ENCODE data around the gene GALNT13. TPM values are rescaled to one million over a fixed set of nuclear protein-coding genes. Genes with fewer than 3 reads are reported as not detected.

GALNT13 gene
- total and polyA plus RNA-seq, 5 experiments from 2014 or later, result not detected

GRCh38 chr2:154324601-154325000 lies 452.9 kb downstream of the GALNT13 start:
- Mint-ChIP-seq H3K9me3 (peaks cover 0 to 18% (median 0%) of the 10 kb centered on the region in 9 donors), H3K27me3 (peaks cover 0 to 2% (median 0%) of the 10 kb centered on the region in 5 donors), H3K36me3 (no peaks in the 10 kb centered on the region), H3K4me1 (no peaks in the 10 kb centered on the region), H3K4me3 (no peak overlapping the region), H3K27ac (no peak overlapping the region)
- POLR2A ChIA-PET, result no interaction called here
- ATAC-seq (no peak), DNase-seq (no peak)

GRCh38 chr2:154329510-154329909 lies 457.8 kb downstream of the GALNT13 start:
- no peak for ATAC-seq
- POLR2A ChIA-PET, result no interaction called here
- no peak overlapping the region for H3K27ac Mint-ChIP-seq
- H3K27me3 Mint-ChIP-seq, result peaks cover 0 to 1% (median 0%) of the 10 kb centered on the region in 5 donors
- H3K4me1 Mint-ChIP-seq, result no peaks in the 10 kb centered on the region
- DNase-seq, result no peak
- peaks cover 0 to 7% (median 0%) of the 10 kb centered on the region in 9 donors for H3K9me3 Mint-ChIP-seq
- H3K36me3 Mint-ChIP-seq, result no peaks in the 10 kb centered on the region
- H3K4me3 Mint-ChIP-seq, result no peak overlapping the region

DNA sequence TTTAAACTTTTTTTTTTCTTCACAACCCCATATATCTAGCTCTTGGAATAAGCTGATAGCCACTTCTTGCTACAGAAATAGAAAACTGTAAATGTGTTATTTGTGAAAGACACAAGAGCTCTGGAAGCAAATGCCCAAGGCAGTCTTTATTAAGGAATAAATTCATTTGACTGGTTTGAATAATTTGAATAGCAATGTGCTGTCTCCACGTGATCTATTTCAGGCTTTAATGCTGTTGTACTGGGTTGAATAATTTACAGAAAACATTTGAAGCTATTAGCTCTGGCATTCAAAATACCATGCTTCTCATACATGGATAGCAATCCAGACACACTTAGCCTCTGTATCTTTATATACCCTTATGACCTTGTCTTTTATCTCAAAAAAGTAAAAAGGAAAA lies 460.1 kb downstream of the GALNT13 start:
- no peaks in the 10 kb centered on the region for H3K36me3 Mint-ChIP-seq
- peaks cover 0 to 7% (median 0%) of the 10 kb centered on the region in 9 donors for H3K9me3 Mint-ChIP-seq
- no peaks in the 10 kb centered on the region for H3K4me1 Mint-ChIP-seq
- DNase-seq (no peak), ATAC-seq (no peak)
- H3K27ac Mint-ChIP-seq, result no peak overlapping the region
- POLR2A ChIA-PET, result no interaction called here
- no peaks in the 10 kb centered on the region for H3K27me3 Mint-ChIP-seq
- no peak overlapping the region for H3K4me3 Mint-ChIP-seq

GRCh38 chr2:154336201-154336600 lies 464.5 kb downstream of the GALNT13 start:
- DNase-seq (no peak), ATAC-seq (no peak)
- Mint-ChIP-seq H3K36me3 (no peaks in the 10 kb centered on the region), H3K4me1 (no peaks in the 10 kb centered on the region), H3K9me3 (no peaks in the 10 kb centered on the region), H3K4me3 (no peak overlapping the region), H3K27me3 (no peaks in the 10 kb centered on the region), H3K27ac (no peak overlapping the region)
- POLR2A ChIA-PET, result no interaction called here

DNA sequence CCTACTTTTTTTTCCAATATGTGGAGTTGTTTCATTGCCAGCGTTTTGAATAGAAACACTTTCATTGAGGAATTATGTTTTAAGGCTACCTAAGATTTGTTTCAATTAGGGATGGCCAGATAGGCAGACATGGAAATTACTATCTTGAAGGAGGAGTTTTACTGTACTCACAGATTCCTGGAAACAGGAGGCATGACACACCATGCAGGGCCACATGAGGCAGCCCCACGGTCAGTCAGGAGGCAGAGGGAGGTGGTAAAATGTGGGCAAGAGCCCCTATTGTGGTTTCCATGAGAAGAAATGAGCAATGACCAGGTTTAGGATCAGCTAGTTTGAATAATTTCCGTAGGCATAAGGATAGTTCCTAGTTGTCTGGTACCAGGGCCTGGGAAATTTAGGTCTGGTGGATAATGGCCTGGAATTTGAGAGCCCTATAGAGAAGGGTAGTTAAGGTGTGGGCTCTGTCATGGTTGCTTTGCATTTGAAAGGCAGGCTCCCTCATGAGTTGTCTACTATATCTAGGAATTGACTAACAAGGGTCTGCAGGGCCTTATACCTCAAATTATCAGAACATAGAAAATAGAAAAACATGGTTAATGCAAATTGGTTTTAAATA lies 466.7 kb downstream of the GALNT13 start:
- Mint-ChIP-seq H3K4me3 (no peak overlapping the region), H3K4me1 (no peaks in the 10 kb centered on the region), H3K27ac (no peak overlapping the region), H3K27me3 (no peaks in the 10 kb centered on the region), H3K9me3 (peaks cover 0 to 5% (median 0%) of the 10 kb centered on the region in 9 donors), H3K36me3 (no peaks in the 10 kb centered on the region)
- POLR2A ChIA-PET, result no interaction called here
- DNase-seq (no peak), ATAC-seq (no peak)

- no peak overlapping the region for H3K4me3 Mint-ChIP-seq
- H3K27me3 Mint-ChIP-seq, result peaks cover 0 to 3% (median 0%) of the 10 kb centered on the region in 5 donors
- H3K27ac Mint-ChIP-seq, result no peak overlapping the region
- H3K4me1 Mint-ChIP-seq, result no peaks in the 10 kb centered on the region
- ATAC-seq, result no peak
- H3K9me3 Mint-ChIP-seq, result peaks cover 0 to 7% (median 0%) of the 10 kb centered on the region in 9 donors
- POLR2A ChIA-PET, result no interaction called here
- no peak for DNase-seq
- no peaks in the 10 kb centered on the region for H3K36me3 Mint-ChIP-seq
Measured at GRCh38 chr2:154343282-154343681, 471.6 kb downstream of the GALNT13 start.

DNA sequence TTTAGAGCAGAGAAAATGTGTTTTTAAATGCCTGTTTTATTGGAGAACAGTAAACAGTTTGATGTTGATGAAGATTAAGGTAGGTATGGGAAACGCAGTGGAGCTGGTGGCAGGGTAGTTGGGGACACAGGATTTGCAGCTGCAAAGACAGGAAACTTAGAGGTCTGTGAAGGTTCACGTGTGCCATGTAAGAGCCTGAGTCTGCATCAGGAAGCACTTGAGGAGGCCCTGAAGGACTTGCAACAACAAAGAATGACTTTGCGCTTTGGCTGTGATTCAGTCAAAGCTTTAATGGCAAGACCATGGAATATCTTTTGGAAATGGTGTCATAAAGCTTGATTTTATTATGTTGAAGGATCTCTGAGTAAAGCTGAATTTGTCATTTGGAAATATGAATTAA lies 479.2 kb downstream of the GALNT13 start:
- Mint-ChIP-seq H3K4me1 (peaks cover 0 to 1% (median 0%) of the 10 kb centered on the region in 4 donors), H3K36me3 (no peaks in the 10 kb centered on the region), H3K27ac (no peak overlapping the region), H3K9me3 (peaks cover 0 to 9% (median 0%) of the 10 kb centered on the region in 9 donors), H3K4me3 (no peak overlapping the region), H3K27me3 (peaks cover 0 to 3% (median 0%) of the 10 kb centered on the region in 5 donors)
- ATAC-seq (no peak), DNase-seq (no peak)
- POLR2A ChIA-PET, result no interaction called here

- Mint-ChIP-seq H3K27me3 (no peaks in the 10 kb centered on the region), H3K36me3 (no peaks in the 10 kb centered on the region), H3K4me3 (no peak overlapping the region), H3K4me1 (no peaks in the 10 kb centered on the region), H3K9me3 (peaks cover 0 to 4% (median 0%) of the 10 kb centered on the region in 9 donors), H3K27ac (no peak overlapping the region)
- POLR2A ChIA-PET, result no interaction called here
- no peak for ATAC-seq
- DNase-seq, result no peak
Measured at GRCh38 chr2:154361276-154361675, 489.6 kb downstream of the GALNT13 start.

GRCh38 chr2:154368153-154368552 lies 496.4 kb downstream of the GALNT13 start:
- no peak for DNase-seq
- no peaks in the 10 kb centered on the region for H3K36me3 Mint-ChIP-seq
- H3K9me3 Mint-ChIP-seq, result peaks cover 0 to 5% (median 0%) of the 10 kb centered on the region in 9 donors
- no peaks in the 10 kb centered on the region for H3K27me3 Mint-ChIP-seq
- no peak overlapping the region for H3K27ac Mint-ChIP-seq
- POLR2A ChIA-PET, result no interaction called here
- H3K4me3 Mint-ChIP-seq, result no peak overlapping the region
- H3K4me1 Mint-ChIP-seq, result no peaks in the 10 kb centered on the region
- ATAC-seq, result no peak

DNA sequence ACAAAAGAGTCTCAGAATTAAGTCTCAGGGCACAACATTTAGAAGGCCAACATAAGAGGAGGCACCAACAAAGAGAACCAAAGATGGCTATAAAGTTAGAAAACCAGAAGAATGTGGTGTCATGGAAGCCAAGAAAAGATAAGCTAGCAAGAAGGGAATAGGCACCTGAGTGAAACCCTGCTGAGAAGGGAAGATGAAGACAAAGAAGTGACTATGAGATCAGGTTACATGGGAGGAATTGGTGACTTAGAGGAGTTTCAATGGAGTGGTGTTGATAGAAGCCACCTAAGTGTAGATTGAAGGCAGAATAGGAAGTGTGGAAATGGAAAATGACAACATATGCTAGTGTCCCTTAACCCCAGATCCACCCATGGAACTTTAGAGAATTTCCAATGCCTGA lies 499.2 kb downstream of the GALNT13 start:
- POLR2A ChIA-PET, result no interaction called here
- no peak for ATAC-seq

GRCh38 chr2:154374416-154374815 lies 502.7 kb downstream of the GALNT13 start:
- DNase-seq, result no peak
- Mint-ChIP-seq H3K4me3 (no peak overlapping the region), H3K4me1 (peaks cover 0 to 5% (median 0%) of the 10 kb centered on the region in 4 donors), H3K27me3 (peaks cover 0 to 4% (median 0%) of the 10 kb centered on the region in 5 donors), H3K36me3 (no peaks in the 10 kb centered on the region), H3K27ac (no peak overlapping the region), H3K9me3 (peaks cover 0 to 3% (median 0%) of the 10 kb centered on the region in 9 donors)
- POLR2A ChIA-PET, result no interaction called here
- ATAC-seq, result no peak

More for the DNA sequence above, 499.2 kb downstream of the GALNT13 start:
- peaks cover 0 to 5% (median 0%) of the 10 kb centered on the region in 9 donors for H3K9me3 Mint-ChIP-seq
- H3K27ac Mint-ChIP-seq, result no peak overlapping the region
- peaks cover 0 to 4% (median 0%) of the 10 kb centered on the region in 5 donors for H3K27me3 Mint-ChIP-seq
- no peak for DNase-seq
- peaks cover 0 to 5% (median 0%) of the 10 kb centered on the region in 4 donors for H3K4me1 Mint-ChIP-seq
- no peaks in the 10 kb centered on the region for H3K36me3 Mint-ChIP-seq
- H3K4me3 Mint-ChIP-seq, result no peak overlapping the region

- peak in 2 of 10 donors; percentile 5 to 16 for DNase-seq
- Mint-ChIP-seq H3K9me3 (peaks cover 0 to 3% (median 0%) of the 10 kb centered on the region in 9 donors), H3K27ac (no peak overlapping the region), H3K4me3 (peak overlapping the region in 2 of 10 donors; percentile 5 to 13), H3K36me3 (no peaks in the 10 kb centered on the region), H3K27me3 (peaks cover 0 to 4% (median 0%) of the 10 kb centered on the region in 5 donors), H3K4me1 (peaks cover 0 to 5% (median 0%) of the 10 kb centered on the region in 4 donors)
- POLR2A ChIA-PET, result no interaction called here
- no peak for ATAC-seq
Measured at GRCh38 chr2:154375579-154375931, 503.8 kb downstream of the GALNT13 start.

GRCh38 chr2:154381931-154382794 lies 510.4 kb downstream of the GALNT13 start:
- H3K9me3 Mint-ChIP-seq, result peaks cover 0 to 3% (median 0%) of the 10 kb centered on the region in 9 donors
- H3K4me1 Mint-ChIP-seq, result peaks cover 0 to 2% (median 0%) of the 10 kb centered on the region in 4 donors
- ATAC-seq (no peak), DNase-seq (no peak)
- H3K4me3 Mint-ChIP-seq, result no peak overlapping the region
- peaks cover 0 to 2% (median 0%) of the 10 kb centered on the region in 5 donors for H3K27me3 Mint-ChIP-seq
- POLR2A ChIA-PET, result no interaction called here
- H3K36me3 Mint-ChIP-seq, result no peaks in the 10 kb centered on the region
- H3K27ac Mint-ChIP-seq, result no peak overlapping the region

Data from naive thymus-derived CD8-positive, alpha-beta T cell (primary cell).